Gastrocnemius medialis (tissue), 4 donors: Measurements from ENCODE around the gene CDC5L.

Experiments
- CTCF ChIP-seq, 5 experiments: fragments of 450-650 bp in 3 of 5; fragments of 200-600 bp in 2 of 5; sonication (generic) in 2 of 5; IDR thresholded peaks in 4 of 5; conservative IDR thresholded peaks in 1 of 5; 1 replicate in 4 of 5; 2 replicates in 1 of 5; pipeline ENCODE4 v1.5.1; 2016 to 2019; ENCODE audit warnings: antibody characterized with exemption in 5 of 5, mild to moderate bottlenecking in 3 of 5, moderate library complexity in 3 of 5
- POLR2A ChIP-seq, 2 donors: fragments of 450-650 bp; IDR thresholded peaks; one replicate each; pipeline ENCODE4 v1.6.1; 2017; ENCODE audit warnings: antibody characterized with exemption in 2 of 2, mild to moderate bottlenecking in 2 of 2, moderate library complexity in 2 of 2

GRCh38 chr6:44462335-44462734 lies 74.8 kb downstream of the CDC5L start:
- no peak for TF ChIP-seq CTCF (IDR thresholded peaks at IDR 0.05 in 4 of 5, conservative IDR thresholded peaks at IDR 0.05 in 1 of 5)
- TF ChIP-seq POLR2A (IDR thresholded peaks at IDR 0.05), result no peak
